GM21825 (cell line): ENCODE measurements around the gene TTC23.

ENCODE experiments used
- ATAC-seq: cut with Tn5 transposase; IDR thresholded peaks from one replicate; pipeline ENCODE4 v1.9.1; 2021; ENCODE audit warnings: mild to moderate bottlenecking, moderate library complexity; ENCODE audit not compliant: unreplicated experiment

TTC23 gene

GRCh38 chr15:99139276-99139675, 110.1 kb downstream of the TTC23 start:
- no peak for ATAC-seq

DNA sequence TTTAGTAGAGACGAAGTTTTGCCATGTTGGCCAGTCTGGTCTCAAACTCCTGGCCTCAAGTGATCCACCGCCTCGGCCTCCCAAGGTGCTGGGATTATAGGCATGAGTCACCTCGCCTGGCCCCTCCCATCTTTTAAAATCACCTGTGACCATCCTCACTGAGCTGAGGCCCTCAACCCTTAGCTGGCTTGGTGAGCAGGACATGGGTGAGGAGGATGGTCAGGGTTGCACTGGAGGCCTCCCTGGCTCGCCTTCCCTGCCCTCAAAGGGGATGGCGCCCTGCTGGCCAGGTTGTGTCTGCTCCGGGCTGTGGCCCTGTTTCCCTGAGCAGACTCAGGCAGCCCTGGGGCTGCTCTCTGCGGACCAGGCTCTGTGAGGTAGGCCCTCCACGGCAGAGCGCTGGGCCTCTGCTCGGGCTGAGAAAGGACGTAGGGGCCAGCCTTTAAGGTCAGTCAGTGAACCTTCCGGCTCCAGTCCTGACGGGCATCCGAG, 110.8 kb downstream of the TTC23 start:
- no peak for ATAC-seq

- ATAC-seq, result no peak
These were observed 111.5 kb downstream of the TTC23 start for GRCh38 chr15:99137877-99138276.

GRCh38 chr15:99137111-99137546, 112.3 kb downstream of the TTC23 start:
- ATAC-seq, result no peak

- peak; percentile 75 for ATAC-seq
These were observed 114.2 kb downstream of the TTC23 start for GRCh38 chr15:99135194-99135593.

DNA sequence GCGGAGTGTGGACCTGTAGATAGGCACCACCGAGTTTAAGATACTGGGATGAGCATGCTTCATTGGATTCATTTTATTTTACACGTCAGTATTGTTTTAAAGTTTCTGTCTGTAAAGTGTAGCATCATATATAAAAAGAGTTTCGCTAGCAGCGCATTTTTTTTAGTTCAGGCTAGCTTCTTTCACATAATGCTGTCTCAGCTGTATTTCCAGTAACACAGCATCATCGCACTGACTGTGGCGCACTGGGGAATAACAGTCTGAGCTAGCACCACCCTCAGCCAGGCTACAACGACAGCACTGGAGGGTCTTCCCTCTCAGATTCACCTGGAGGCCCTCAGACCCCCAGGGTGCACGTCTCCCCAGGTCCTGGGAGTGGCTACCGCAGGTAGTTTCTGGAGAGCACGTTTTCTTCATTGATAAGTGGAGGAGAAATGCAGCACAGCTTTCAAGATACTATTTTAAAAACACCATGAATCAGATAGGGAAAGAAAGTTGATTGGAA, 115.0 kb downstream of the TTC23 start:
- no peak for ATAC-seq

- no peak for ATAC-seq
These were observed 116.6 kb downstream of the TTC23 start for GRCh38 chr15:99132634-99133287.

- ATAC-seq, result no peak
These were observed 117.3 kb downstream of the TTC23 start for GRCh38 chr15:99132122-99132521.

- no peak for ATAC-seq
These were observed 117.8 kb downstream of the TTC23 start for GRCh38 chr15:99131441-99132023.

DNA sequence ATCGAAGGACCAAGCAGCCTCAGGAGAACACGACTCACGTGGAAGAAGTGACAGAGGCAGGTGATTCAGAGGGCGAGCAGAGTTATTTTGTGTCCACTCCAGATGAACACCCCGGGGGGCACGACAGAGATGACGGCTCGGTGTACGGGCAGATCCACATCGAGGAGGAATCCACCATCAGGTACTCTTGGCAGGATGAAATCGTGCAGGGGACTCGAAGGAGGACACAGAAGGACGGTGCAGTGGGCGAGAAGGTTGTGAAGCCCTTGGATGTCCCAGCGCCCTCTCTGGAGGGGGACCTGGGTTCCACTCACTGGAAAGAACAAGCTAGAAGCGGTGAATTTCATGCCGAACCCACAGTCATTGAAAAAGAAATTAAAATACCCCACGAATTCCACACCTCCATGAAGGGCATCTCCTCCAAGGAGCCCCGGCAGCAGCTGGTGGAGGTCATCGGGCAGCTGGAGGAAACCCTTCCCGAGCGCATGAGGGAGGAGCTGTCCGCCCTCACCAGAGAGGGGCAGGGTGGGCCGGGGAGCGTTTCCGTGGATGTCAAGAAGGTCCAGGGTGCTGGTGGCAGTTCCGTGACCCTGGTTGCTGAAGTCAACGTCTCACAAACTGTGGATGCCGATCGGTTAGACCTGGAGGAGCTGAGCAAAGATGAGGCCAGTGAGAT, 118.5 kb downstream of the TTC23 start:
- ATAC-seq, result no peak

GRCh38 chr15:99130314-99130713, 119.1 kb downstream of the TTC23 start:
- no peak for ATAC-seq

GRCh38 chr15:99129644-99130043, 119.7 kb downstream of the TTC23 start:
- no peak for ATAC-seq

DNA sequence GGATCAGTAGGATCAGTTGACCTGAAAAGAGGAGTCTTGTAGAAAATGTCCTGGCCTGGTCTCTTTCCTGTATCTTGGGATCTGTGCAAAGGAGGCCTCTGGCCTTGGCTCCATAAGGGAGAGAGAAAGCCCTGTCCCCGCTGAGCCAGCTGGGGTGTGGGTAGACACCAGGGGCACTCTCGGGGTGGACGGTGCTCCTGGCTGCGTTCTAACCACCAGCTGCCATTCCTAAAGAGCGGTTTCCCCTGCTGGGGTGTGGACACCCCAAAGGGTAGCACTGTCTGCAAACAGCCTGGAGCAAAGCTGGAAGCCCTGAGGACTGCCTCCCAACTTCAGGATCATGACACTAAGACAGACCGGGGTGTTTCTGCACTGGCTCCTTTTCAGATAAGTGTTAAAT, 121.0 kb downstream of the TTC23 start:
- no peak for ATAC-seq

GRCh38 chr15:99127773-99128172, 121.6 kb downstream of the TTC23 start:
- ATAC-seq, result no peak

- ATAC-seq, result no peak
These were observed 122.5 kb downstream of the TTC23 start for GRCh38 chr15:99126930-99127329.

DNA sequence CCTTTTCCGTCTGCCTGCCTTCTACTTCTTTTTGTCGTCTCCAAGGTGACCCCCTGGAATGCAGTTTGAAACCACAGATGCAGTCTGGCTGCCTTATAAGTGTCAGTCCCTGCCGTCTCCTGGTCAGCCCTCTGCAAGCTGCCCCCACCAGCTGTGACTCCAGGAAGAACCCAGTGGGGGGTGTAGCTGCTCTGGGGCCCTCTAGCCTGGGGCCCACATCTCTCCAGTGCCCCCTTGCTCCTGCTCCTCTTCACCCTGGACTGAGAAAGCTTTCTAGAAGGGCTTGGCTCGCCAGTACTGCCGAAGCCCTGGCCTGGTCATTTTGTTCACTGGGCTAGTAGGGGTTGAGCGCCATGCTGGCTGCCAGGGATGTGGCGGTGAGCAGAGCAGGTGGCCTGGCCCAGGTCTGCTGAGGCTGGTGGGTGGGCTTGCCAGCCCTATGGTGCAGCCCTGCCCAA, 123.2 kb downstream of the TTC23 start:
- ATAC-seq, result no peak

DNA sequence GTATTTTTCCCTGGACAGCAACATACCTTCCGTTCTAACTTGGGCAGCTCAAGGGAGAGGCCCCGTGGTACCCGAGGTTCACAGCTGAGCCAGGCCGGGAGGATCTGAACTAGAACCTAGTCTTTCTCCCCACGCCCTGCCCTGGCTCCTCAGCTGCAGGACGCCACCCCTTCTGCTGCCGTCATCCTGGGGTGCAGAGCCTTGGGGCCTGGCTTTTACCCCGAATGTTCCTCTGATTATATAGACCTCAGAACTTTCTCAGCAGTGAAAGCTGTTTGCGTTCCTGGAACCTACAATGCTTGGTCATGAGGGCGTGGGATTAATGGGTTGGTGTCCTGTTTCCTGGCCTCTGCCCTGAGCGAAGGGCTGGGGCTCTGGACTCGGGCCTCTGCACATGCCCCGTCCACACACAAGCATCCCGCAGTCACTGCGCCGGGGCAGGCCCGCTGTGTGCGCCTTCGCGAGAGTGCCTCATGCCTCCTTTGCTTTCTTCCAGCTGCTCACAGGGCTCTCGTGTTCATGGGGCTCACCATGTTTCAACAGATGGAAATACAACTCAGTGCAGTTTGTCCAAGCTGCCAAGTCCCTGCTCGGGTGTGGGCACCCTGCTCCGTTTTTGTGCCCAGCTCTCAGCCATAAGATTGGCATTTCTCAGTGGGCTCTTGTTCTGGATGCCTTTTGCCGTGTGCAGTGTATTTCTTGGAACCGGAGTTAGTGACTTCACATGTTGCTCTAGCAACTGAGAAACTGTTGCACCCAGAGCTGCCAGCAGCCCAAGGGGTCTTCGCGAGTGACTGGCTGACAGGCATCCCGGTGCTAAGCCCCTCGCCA, 124.1 kb downstream of the TTC23 start:
- no peak for ATAC-seq

DNA sequence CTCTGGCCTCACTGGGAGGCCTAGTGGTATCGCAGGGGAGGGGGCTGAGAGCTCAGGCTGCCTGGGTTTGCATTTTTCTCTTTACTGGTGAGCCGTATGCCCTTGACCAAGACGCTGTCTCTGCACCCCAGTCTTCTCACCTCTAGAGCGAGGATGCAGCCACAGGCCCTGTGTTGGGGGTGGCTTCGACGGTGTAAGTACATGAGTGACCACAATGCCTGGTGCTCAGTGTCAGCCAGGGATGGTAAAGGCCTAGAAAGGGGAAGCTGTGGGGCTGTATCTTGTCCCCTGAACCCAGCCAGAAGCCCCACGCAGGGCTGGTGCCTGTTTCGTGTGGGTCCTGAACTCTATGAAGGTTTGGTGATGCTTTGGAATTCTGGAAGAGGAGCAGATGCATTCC, 124.7 kb downstream of the TTC23 start:
- ATAC-seq, result no peak

DNA sequence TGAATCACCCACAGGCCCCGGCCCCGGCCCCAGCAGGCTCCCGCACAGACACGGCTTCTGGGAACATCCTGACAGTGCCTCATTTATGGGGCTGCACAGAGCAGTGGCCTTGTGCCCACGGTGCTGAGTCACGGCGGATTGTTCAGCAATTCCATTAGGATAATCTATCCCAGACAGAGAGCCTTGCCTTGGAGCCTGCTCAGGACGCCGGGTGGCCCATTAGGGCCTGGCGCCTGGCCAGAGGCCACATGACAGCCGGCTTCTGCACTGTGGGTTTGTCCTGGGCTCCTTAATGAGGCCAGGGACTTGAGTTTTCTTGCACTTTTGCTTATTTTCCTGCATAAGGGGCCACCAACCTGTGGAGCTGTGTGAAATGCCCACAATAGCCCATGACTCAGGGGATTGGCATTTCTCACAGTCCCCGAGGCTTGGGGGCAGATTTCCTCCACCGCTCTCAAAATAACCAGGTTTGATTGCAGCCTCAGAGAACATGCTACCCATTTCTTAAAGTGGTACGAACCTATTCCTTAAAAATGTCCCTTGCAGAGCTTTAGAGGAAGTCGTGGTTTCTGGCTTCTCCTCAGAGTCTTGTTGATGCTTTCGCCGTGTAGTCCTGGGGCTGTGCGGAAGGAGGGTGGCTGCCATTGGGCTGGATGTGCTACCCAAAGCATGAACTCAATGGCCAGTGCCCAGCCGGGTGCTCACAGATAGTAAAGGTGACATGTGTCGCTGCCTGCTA, 125.5 kb downstream of the TTC23 start:
- ATAC-seq, result no peak
